ENCODE measurements around the gene GET3. TPM values are rescaled to one million over a fixed set of nuclear protein-coding genes. Genes with fewer than 3 reads are reported as not detected.
A peak's percentile ranks its signal among the peaks of the same experiment; 100 is the strongest.

GET3 gene
- total RNA-seq, 2 donors from 2014 or later = 37.7 to 66.6 TPM

DNA sequence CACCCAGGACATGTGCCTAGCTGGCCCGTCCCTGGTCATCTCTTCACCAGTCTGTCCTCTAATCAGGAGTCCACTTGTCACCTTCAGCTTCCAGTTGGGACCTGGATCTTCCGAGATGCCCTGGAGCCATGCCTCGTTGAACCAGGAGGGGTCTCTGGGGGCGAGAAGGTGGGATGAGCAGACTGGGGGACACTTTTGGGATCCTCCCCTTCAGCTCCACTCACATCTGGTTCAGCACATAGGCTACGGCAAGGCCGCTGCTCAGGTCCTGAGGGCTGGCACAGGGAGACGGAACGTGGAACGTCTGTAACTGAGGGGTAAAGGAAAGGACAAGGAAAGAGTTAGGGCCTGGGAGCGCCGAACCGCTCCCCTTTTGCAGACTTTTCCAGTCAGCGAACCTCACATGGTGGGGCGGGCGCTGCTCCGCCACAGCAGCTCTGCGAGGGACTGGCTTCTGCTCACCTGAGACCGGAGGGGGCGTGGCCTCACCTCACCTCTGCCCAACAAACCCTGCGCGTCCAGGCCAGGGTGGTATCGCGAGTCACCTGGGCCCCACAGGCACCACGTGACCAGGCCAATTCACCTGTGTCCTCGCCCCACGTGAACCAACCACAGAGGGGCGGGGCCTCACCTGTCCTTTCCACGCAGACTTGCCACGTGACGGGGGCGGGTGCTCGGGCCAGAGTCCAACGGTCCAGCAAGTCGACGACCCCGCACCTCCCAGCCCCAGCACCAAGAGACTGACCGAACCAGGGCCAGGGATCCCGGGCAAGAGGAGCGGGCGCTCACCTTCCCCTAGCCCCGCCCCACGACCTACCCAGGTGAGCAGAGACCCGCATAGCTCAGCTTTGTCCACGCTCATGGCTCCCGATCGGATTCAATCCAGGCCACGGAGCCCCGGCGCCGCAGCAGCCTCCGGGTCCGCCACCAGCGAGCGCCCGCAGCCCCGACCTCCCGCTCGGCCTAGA lies 37.6 kb downstream of the GET3 start, which contains the start of gene HOOK2:
Gene HOOK2, minus strand, starts transcription at position 965 of the 968 bp plus-strand sequence. Its CDS starts 103 bp downstream, at position 862.
- Mint-ChIP-seq H3K4me3 (peak within 1 kb of the TSS; percentile 97), H3K27ac (no peak within 1 kb of the TSS), H3K9me3 (no peaks in the 10 kb centered on the region), H3K36me3 (ENCODE audit: low read depth) (no peaks in the 10 kb centered on the region), H3K27me3 (no peaks in the 10 kb centered on the region), H3K4me1 (peaks cover 13% of the 10 kb centered on the region)
- peak; percentile 13 for ATAC-seq (replicated peaks)

GRCh38 chr19:12777217-12778016 lies 40.1 kb downstream of the GET3 start:
- H3K4me3 Mint-ChIP-seq = peak overlapping the region; percentile 97
- peak overlapping the region; percentile 95 for H3K27ac Mint-ChIP-seq
- peak; percentile 41 for ATAC-seq (replicated peaks)
- peaks cover 13% of the 10 kb centered on the region for H3K4me1 Mint-ChIP-seq
- H3K9me3 Mint-ChIP-seq = no peaks in the 10 kb centered on the region
- H3K27me3 Mint-ChIP-seq = no peaks in the 10 kb centered on the region
- H3K36me3 Mint-ChIP-seq (ENCODE audit: low read depth) = peaks cover 6% of the 10 kb centered on the region

- Mint-ChIP-seq H3K4me1 (peaks cover 13% of the 10 kb centered on the region), H3K27me3 (no peaks in the 10 kb centered on the region), H3K4me3 (peak overlapping the region; percentile 97), H3K27ac (peak overlapping the region; percentile 95), H3K9me3 (no peaks in the 10 kb centered on the region), H3K36me3 (ENCODE audit: low read depth) (peaks cover 6% of the 10 kb centered on the region)
- ATAC-seq (replicated peaks) = peak; percentile 4
These were observed 41.0 kb downstream of the GET3 start for GRCh38 chr19:12778017-12778904.

DNA sequence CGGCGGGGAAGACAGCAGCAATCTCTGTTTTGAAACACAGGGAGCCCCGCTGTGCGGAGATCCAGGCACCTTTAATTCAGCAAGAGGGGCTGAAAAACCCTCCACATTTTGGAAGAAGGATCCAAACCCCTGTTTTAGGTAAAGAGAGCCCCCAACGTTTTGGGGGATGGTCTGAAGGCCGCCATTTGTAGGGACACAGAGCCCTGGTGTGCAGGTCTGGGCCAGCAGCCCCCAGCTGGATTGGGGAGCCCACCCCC lies 41.5 kb downstream of the GET3 start:
- no peak for ATAC-seq (replicated peaks)
- Mint-ChIP-seq H3K36me3 (ENCODE audit: low read depth) (peaks cover 6% of the 10 kb centered on the region), H3K4me1 (peaks cover 9% of the 10 kb centered on the region)

GRCh38 chr19:12779162-12779993 lies 42.1 kb downstream of the GET3 start:
- H3K4me3 Mint-ChIP-seq = peak overlapping the region; percentile 97
- no peak for ATAC-seq (replicated peaks)
- peak overlapping the region; percentile 95 for H3K27ac Mint-ChIP-seq
- peaks cover 9% of the 10 kb centered on the region for H3K4me1 Mint-ChIP-seq
- no peaks in the 10 kb centered on the region for H3K9me3 Mint-ChIP-seq
- no peaks in the 10 kb centered on the region for H3K27me3 Mint-ChIP-seq
- H3K36me3 Mint-ChIP-seq (ENCODE audit: low read depth) = peaks cover 6% of the 10 kb centered on the region

More for the DNA sequence above, 41.5 kb downstream of the GET3 start:
- Mint-ChIP-seq H3K27ac (peak overlapping the region; percentile 95), H3K9me3 (no peaks in the 10 kb centered on the region), H3K4me3 (peak overlapping the region; percentile 97), H3K27me3 (no peaks in the 10 kb centered on the region)

DNA sequence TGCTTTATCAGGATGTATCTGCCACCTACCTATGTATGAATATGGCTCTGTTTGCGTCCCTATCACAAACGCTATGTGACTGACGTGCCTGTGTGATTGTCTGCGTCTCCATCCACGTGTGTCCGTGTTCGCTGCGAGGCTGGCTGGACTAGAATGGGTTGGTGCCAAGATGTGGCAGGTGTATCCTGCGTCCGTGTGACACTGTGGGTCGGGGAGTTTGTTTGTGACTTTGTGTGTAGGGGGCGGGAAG lies 44.8 kb downstream of the GET3 start:
- peak overlapping the region; percentile 86 for H3K27ac Mint-ChIP-seq

GRCh38 chr19:12782424-12783290 lies 45.4 kb downstream of the GET3 start:
- Mint-ChIP-seq H3K27me3 (no peaks in the 10 kb centered on the region), H3K27ac (peak overlapping the region; percentile 86), H3K9me3 (no peaks in the 10 kb centered on the region), H3K4me3 (no peak overlapping the region), H3K4me1 (peaks cover 9% of the 10 kb centered on the region), H3K36me3 (ENCODE audit: low read depth) (peaks cover 6% of the 10 kb centered on the region)
- ATAC-seq (replicated peaks) = peak; percentile 51

More for the DNA sequence above, 44.8 kb downstream of the GET3 start:
- Mint-ChIP-seq H3K9me3 (no peaks in the 10 kb centered on the region), H3K4me3 (no peak overlapping the region), H3K4me1 (peaks cover 9% of the 10 kb centered on the region), H3K36me3 (ENCODE audit: low read depth) (peaks cover 6% of the 10 kb centered on the region), H3K27me3 (no peaks in the 10 kb centered on the region)
- ATAC-seq (replicated peaks) = no peak

- Mint-ChIP-seq H3K27ac (no peak overlapping the region), H3K4me1 (peaks cover 7% of the 10 kb centered on the region), H3K4me3 (no peak overlapping the region), H3K9me3 (no peaks in the 10 kb centered on the region), H3K36me3 (ENCODE audit: low read depth) (peaks cover 6% of the 10 kb centered on the region), H3K27me3 (no peaks in the 10 kb centered on the region)
- ATAC-seq (replicated peaks) = peak; percentile 31
These were observed 46.1 kb downstream of the GET3 start for GRCh38 chr19:12783291-12783848.

- Mint-ChIP-seq H3K4me3 (no peak overlapping the region), H3K27me3 (no peaks in the 10 kb centered on the region), H3K27ac (no peak overlapping the region), H3K36me3 (ENCODE audit: low read depth) (peaks cover 9% of the 10 kb centered on the region), H3K9me3 (no peaks in the 10 kb centered on the region), H3K4me1 (peaks cover 4% of the 10 kb centered on the region)
- ATAC-seq (replicated peaks) = peak; percentile 26
These were observed 46.6 kb downstream of the GET3 start for GRCh38 chr19:12783849-12784393.

- Mint-ChIP-seq H3K27ac (no peak overlapping the region), H3K4me1 (peaks cover 4% of the 10 kb centered on the region), H3K9me3 (no peaks in the 10 kb centered on the region), H3K27me3 (no peaks in the 10 kb centered on the region), H3K4me3 (no peak overlapping the region), H3K36me3 (ENCODE audit: low read depth) (peaks cover 14% of the 10 kb centered on the region)
- peak; percentile 6 for ATAC-seq (replicated peaks)
These were observed 47.1 kb downstream of the GET3 start for GRCh38 chr19:12784394-12784870.

DNA sequence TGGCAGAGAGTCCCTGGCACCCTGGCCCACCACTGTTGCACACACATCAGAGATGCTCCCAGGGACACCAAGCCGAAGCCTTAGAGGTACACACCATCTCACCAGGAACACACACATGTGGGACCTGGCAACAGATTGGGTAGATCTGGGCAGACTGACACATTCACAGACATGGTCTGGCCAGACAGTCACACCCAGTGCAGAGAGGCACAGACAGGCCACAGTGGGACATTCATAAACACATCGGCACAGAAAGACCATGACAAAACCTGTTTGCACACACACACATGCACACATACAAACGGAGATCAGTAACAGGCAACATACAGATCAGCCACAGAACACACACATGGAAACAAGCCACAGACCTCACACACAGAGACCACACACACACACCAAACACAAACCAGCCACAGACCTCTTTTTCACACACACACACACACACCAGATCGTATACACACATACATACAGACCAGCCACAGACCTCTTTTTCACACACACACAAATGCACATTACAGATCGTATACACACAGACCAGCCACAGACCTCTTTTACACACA lies 47.7 kb downstream of the GET3 start:
- Mint-ChIP-seq H3K4me1 (peaks cover 4% of the 10 kb centered on the region), H3K27ac (no peak overlapping the region), H3K9me3 (no peaks in the 10 kb centered on the region), H3K36me3 (ENCODE audit: low read depth) (peaks cover 14% of the 10 kb centered on the region), H3K27me3 (no peaks in the 10 kb centered on the region), H3K4me3 (no peak overlapping the region)
- peak; percentile 1 for ATAC-seq (replicated peaks)

DNA sequence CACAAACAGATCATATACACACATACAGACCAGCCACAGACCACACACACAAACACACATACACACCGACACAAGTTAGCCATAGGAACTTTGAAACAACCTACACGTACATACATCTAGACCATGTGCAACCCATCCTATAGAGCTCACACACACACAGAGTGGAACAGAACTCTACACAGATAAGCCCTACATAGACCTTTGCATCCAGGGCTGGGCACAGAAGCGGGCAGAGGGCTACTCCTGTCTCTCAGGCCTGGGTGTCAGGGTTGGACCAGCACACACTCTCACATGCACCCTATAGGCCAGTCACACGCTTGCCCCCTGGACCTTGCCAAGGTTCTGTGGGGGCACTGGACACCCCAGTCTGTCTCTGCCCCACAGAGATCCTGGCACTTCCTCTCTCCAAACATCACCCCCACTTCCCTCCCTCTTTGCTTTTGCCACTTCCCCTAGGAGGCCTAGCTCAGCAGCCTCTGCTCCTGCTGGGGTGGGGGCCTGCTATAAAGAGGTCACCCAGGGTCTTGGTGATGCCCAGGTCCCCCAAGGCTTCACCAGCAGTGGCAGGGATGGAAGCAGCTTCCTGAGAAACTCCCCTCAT lies 48.2 kb downstream of the GET3 start:
- no peaks in the 10 kb centered on the region for H3K27me3 Mint-ChIP-seq
- ATAC-seq (replicated peaks) = no peak
- H3K27ac Mint-ChIP-seq = no peak overlapping the region
- peaks cover 16% of the 10 kb centered on the region for H3K36me3 Mint-ChIP-seq (ENCODE audit: low read depth)
- peaks cover 4% of the 10 kb centered on the region for H3K4me1 Mint-ChIP-seq
- H3K4me3 Mint-ChIP-seq = no peak overlapping the region
- no peaks in the 10 kb centered on the region for H3K9me3 Mint-ChIP-seq

Data from activated T-helper 17 cell treated with anti-CD3 and anti-CD28 coated beads, Interleukin-2, amount 50 U/mL, for 72 hours (primary cell).